Neural progenitor cell (in vitro differentiated cells): ENCODE data around the gene TLR1. TPM values are rescaled to one million over a fixed set of nuclear protein-coding genes. Genes with fewer than 3 reads are reported as not detected.

Experiments used
- DNase-seq: peaks from one replicate; pipeline ENCODE4 v3.0.0-alpha.2; 2016; ENCODE audit warnings: low spot score
- H2AFZ ChIP-seq: fragments of 200-600 bp; sonication (generic); replicated peaks from 2 replicates; pipeline ENCODE4 v1.6.1; 2016; ENCODE audit warnings: antibody characterized with exemption
- H3F3A ChIP-seq: fragments of 200-600 bp; sonication (generic); 2 replicates; pipeline ENCODE4 v1.6.1; 2016; ENCODE audit warnings: antibody characterized with exemption, low read depth
- H3K27ac ChIP-seq: fragments of 200-600 bp; sonication (generic); 2 replicates; pipeline ENCODE4 v1.5.1; 2016; ENCODE audit warnings: mild to moderate bottlenecking
- H3K27me3 ChIP-seq: fragments of 200-600 bp; sonication (generic); 2 replicates; pipeline ENCODE4 v1.6.1; 2016; ENCODE audit warnings: mild to moderate bottlenecking, moderate library complexity
- H3K36me3 ChIP-seq: fragments of 200-600 bp; sonication (generic); 2 replicates; pipeline ENCODE4 v1.5.1; 2016
- H3K4me1 ChIP-seq: fragments of 200-600 bp; sonication (generic); 2 replicates; pipeline ENCODE4 v1.6.1; 2016; ENCODE audit warnings: mixed run types
- H3K4me2 ChIP-seq: fragments of 200-600 bp; sonication (generic); 2 replicates; pipeline ENCODE4 v1.6.1; 2016
- H3K4me3 ChIP-seq: fragments of 200-600 bp; sonication (generic); 2 replicates; pipeline ENCODE4 v1.5.1; 2016
- H3K79me2 ChIP-seq: fragments of 200-600 bp; sonication (generic); 2 replicates; pipeline ENCODE4 v1.6.1; 2016; ENCODE audit warnings: low read depth
- H3K9ac ChIP-seq: fragments of 200-600 bp; sonication (generic); 2 replicates; pipeline ENCODE4 v1.6.1; 2016
- H3K9me3 ChIP-seq: fragments of 200-600 bp; sonication (generic); 2 replicates; pipeline ENCODE4 v1.5.1; 2016; ENCODE audit warnings: low read depth
- H4K20me1 ChIP-seq: fragments of 200-600 bp; sonication (generic); 2 replicates; pipeline ENCODE4 v1.6.1; 2016; ENCODE audit warnings: low read depth
- H3K27ac Mint-ChIP-seq: 3 replicates; pipeline ENCODE4 v1.8.0; 2021; ENCODE audit warnings: mixed read lengths
- H3K27me3 Mint-ChIP-seq: 2 replicates; pipeline ENCODE4 v1.8.0; 2022; ENCODE audit warnings: low read depth, mild to moderate bottlenecking, inconsistent platforms, moderate library complexity, mixed read lengths; ENCODE audit not compliant: insufficient read depth
- H3K36me3 Mint-ChIP-seq: 3 replicates; pipeline ENCODE4 v1.8.0; 2021; ENCODE audit warnings: mixed read lengths
- H3K4me1 Mint-ChIP-seq: 3 replicates; pipeline ENCODE4 v1.8.0; 2021; ENCODE audit warnings: mixed read lengths
- H3K4me3 Mint-ChIP-seq: 3 replicates; pipeline ENCODE4 v1.8.0; 2021; ENCODE audit warnings: mild to moderate bottlenecking, moderate library complexity, mixed read lengths
- H3K9me3 Mint-ChIP-seq: 3 replicates; pipeline ENCODE4 v1.8.0; 2020; ENCODE audit warnings: mixed read lengths
- CTCF ChIP-seq: fragments of 200-600 bp; sonication (generic); IDR thresholded peaks from 2 replicates; pipeline ENCODE4 v1.5.1; 2017; ENCODE audit warnings: antibody characterized with exemption, mild to moderate bottlenecking
- EZH2 ChIP-seq: fragments of 200-600 bp; sonication (generic); IDR thresholded peaks from 2 replicates; pipeline ENCODE4 v1.6.1; 2017; ENCODE audit warnings: antibody characterized with exemption, mild to moderate bottlenecking, moderate library complexity
- EZH2phosphoT487 ChIP-seq: fragments of 200-600 bp; sonication (generic); IDR thresholded peaks from 2 replicates; pipeline ENCODE4 v1.6.1; 2017; ENCODE audit warnings: antibody characterized with exemption
- total RNA-seq: library from RNA; depleted of rRNA; stranded (reverse); fragments of >200 nt; gene quantifications from 2 replicates; pipeline ENCODE4 v1.2.3, GENCODE V29; 2015; ENCODE audit warnings: low replicate concordance

TLR1 gene
- total RNA-seq, 1 donor from 2014 or later = not detected

- Mint-ChIP-seq H3K4me3 (no peak overlapping the region), H3K36me3 (no peaks in the 10 kb centered on the region), H3K27me3 (peaks cover 2% of the 10 kb centered on the region), H3K4me1 (no peaks in the 10 kb centered on the region), H3K9me3 (no peaks in the 10 kb centered on the region), H3K27ac (no peak overlapping the region)
- Histone ChIP-seq H2AFZ (peak overlapping the region; percentile 26), H3K4me3 (no peak overlapping the region), H3K9ac (no peak overlapping the region), H3K79me2 (no peaks in the 10 kb centered on the region), H4K20me1 (no peaks in the 10 kb centered on the region), H3K27me3 (no peaks in the 10 kb centered on the region), H3K36me3 (no peaks in the 10 kb centered on the region), H3K27ac (no peak overlapping the region), H3F3A (no peaks in the 10 kb centered on the region), H3K4me1 (no peaks in the 10 kb centered on the region), H3K4me2 (no peak overlapping the region), H3K9me3 (no peaks in the 10 kb centered on the region)
- TF ChIP-seq EZH2phosphoT487 (no peak), EZH2 (no peak), CTCF (no peak)
- DNase-seq = no peak
Observed at GRCh38 chr4:38788317-38788716, 16.3 kb downstream of the TLR1 start.

- Mint-ChIP-seq H3K27ac (no peak overlapping the region), H3K4me3 (no peak overlapping the region)
- TF ChIP-seq EZH2phosphoT487 (no peak), CTCF (no peak), EZH2 (no peak)
Observed at GRCh38 chr4:38787693-38788092, 16.9 kb downstream of the TLR1 start.

GRCh38 chr4:38785901-38786402, 18.6 kb downstream of the TLR1 start:
- no peaks in the 10 kb centered on the region for H3K9me3 ChIP-seq
- H3K9ac ChIP-seq = no peak overlapping the region
- no peaks in the 10 kb centered on the region for H4K20me1 ChIP-seq
- H2AFZ ChIP-seq = no peak overlapping the region
- H3F3A ChIP-seq = no peaks in the 10 kb centered on the region
- no peaks in the 10 kb centered on the region for H3K9me3 Mint-ChIP-seq
- H3K36me3 Mint-ChIP-seq = no peaks in the 10 kb centered on the region
- H3K79me2 ChIP-seq = no peaks in the 10 kb centered on the region
- H3K4me2 ChIP-seq = no peak overlapping the region
- peaks cover 2% of the 10 kb centered on the region for H3K4me1 Mint-ChIP-seq
- H3K27me3 Mint-ChIP-seq = peaks cover 2% of the 10 kb centered on the region
- no peak overlapping the region for H3K4me3 Mint-ChIP-seq
- TF ChIP-seq EZH2phosphoT487 (no peak), EZH2 (no peak), CTCF (no peak)
- no peak for DNase-seq
- no peaks in the 10 kb centered on the region for H3K4me1 ChIP-seq
- H3K27ac Mint-ChIP-seq = peak overlapping the region; percentile 35
- H3K36me3 ChIP-seq = no peaks in the 10 kb centered on the region
- H3K27me3 ChIP-seq = no peaks in the 10 kb centered on the region
- no peak overlapping the region for H3K27ac ChIP-seq
- H3K4me3 ChIP-seq = no peak overlapping the region

More at GRCh38 chr4:38787693-38788092, 16.9 kb downstream of the TLR1 start:
- H3K4me1 ChIP-seq = no peaks in the 10 kb centered on the region
- H3F3A ChIP-seq = no peaks in the 10 kb centered on the region
- H3K27me3 Mint-ChIP-seq = peaks cover 2% of the 10 kb centered on the region
- H4K20me1 ChIP-seq = no peaks in the 10 kb centered on the region
- no peaks in the 10 kb centered on the region for H3K27me3 ChIP-seq
- H3K4me3 ChIP-seq = no peak overlapping the region
- H3K4me2 ChIP-seq = no peak overlapping the region
- no peak overlapping the region for H3K9ac ChIP-seq
- H2AFZ ChIP-seq = peak overlapping the region; percentile 26
- H3K36me3 Mint-ChIP-seq = no peaks in the 10 kb centered on the region
- H3K27ac ChIP-seq = no peak overlapping the region
- H3K9me3 ChIP-seq = no peaks in the 10 kb centered on the region
- no peaks in the 10 kb centered on the region for H3K79me2 ChIP-seq
- H3K36me3 ChIP-seq = no peaks in the 10 kb centered on the region
- no peak for DNase-seq
- H3K4me1 Mint-ChIP-seq = peaks cover 2% of the 10 kb centered on the region
- no peaks in the 10 kb centered on the region for H3K9me3 Mint-ChIP-seq
